NOMO-1 (cell line): ENCODE results near the gene SETX.

Experiments
- DNase-seq, 2 experiments: peaks; one replicate each; lab custom pipeline; 2025; ENCODE audit not compliant: unreplicated experiment in 2 of 2; lab: John Stamatoyannopoulos, UW

The SETX gene

DNA sequence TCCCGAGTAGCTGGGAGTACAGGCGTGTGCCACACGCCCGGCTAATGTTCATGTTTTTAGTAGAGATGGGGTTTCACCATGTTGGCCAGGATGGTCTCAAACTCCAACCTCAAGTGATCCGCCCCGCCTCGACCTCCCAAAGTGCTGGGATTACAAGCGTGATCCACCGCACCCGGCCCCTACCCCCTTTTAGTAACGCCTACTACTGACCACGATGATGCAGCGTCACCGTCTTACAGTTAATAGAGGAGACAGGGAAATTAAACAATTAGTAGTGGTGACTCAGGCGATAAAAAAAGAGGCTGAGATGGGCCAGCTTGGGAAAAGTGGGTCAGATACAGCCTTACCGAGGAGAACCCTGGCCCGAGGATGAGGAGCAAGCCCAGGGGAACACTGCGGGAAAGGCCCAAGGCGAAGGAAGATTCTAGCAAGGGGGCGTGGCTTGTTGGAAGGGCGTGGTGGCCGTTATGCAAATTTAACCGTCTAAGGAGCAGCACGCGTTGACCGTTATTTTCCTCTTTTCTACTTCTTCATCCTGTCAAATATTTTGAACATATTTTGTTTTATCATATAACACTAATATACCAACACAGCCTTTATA, 1.6 kb upstream of the SETX start:
- no peak for DNase-seq

GRCh38 chr9:132351404-132352045, 3.3 kb downstream of the SETX start:
- peak in 1 of 2 experiments; percentile 64 for DNase-seq

DNA sequence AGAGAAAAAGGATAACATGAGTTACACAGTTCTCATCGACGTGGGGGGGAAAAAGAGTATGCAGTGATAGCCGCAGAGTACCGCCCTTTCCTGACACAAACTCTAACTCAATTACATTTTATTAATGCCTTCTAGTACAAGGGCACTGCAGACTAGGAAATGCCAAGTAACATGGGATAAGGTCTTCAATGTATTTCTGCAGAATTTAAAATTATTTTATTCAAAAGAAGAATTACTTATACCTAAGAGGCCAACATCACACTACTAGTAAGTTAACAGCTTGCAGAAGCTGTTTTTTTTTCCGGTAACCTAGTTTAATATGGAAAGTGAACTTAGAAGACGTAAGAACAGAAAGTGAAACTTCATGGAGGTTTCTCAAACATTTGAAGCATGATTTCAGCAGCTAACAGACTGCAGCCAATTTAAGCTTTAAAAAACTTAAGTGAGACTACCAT, 3.9 kb downstream of the SETX start:
- DNase-seq: peak in 1 of 2 experiments; percentile 69

DNA sequence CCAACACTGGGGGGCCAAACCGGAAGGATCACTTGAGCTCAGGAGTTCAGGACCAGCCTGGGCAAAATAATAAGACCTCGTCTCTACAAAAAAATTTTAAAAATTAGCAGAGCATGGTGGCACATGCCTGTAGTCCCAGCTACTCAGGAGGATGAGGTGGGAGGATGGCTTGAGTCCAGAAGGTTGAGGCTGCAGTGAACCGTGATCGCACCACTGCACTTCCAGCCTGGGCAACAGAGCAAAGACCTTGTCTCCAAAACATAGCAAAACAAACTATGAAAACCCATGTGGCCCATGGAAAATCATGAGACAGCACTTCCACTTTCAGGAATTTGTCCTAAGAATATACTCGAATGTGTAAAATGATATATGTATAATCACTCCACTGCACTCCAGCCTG, 6.1 kb downstream of the SETX start:
- DNase-seq: no peak

DNA sequence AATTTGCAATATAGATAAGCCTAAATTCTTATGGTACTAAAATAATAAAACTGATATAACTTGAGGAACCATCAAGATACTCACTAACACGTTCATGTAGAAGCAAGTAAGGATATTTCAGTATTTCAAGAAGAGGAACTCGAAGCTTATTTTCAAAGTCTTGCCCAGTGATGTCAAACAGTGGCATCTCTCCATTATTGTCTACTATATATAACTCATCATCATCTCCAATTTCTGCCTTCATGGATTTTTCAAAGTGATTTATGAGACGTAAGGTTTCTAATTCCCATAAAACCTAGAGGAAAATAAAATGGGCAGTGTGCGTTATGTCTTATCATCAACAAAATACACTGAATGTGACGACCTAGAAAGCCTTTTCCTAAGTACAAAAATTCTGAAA, 8.6 kb downstream of the SETX start:
- DNase-seq: no peak

GRCh38 chr9:132341177-132341840, 13.5 kb downstream of the SETX start:
- DNase-seq: no peak

GRCh38 chr9:132334364-132334763, 20.4 kb downstream of the SETX start:
- DNase-seq: no peak

DNA sequence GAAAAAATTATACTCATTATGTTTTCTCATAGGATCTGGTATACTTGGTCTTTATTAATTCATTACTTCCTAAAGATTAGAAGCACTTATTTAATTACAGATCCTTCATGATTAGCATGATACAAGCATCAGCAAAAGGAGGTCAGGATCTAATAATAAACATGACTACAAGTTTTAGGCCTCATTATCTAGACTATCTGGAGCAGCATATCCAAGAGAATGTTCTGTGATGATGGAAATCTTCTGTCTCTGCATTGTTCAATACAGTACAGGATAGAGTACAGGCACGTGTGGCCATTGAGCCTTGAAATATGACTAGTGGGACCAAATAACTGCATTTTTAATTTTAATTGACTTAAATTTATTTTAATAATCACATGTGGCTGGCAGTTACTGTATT, 21.2 kb downstream of the SETX start:
- no peak for DNase-seq

- DNase-seq: no peak
Measured at GRCh38 chr9:132328580-132328979, 26.2 kb downstream of the SETX start.

GRCh38 chr9:132327537-132327936, 27.2 kb downstream of the SETX start:
- DNase-seq: no peak

DNA sequence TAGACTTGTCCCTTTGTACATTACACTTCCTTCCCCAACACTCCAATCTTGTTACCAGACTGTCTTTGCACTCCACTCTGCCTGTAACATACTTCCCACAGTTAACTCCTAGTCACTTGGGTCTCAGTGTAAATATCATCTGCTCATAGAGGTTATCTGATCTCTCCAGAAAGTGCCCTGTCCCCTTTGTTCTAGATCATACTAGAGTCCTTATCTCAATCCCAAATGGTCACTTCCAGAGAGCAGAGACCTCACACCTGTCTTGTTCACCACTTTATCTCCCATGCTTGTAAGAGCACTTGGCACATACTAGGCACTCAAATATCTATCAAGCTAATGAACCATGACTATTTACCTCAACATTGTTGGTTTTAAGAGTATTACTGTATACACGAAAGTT, 30.4 kb downstream of the SETX start:
- DNase-seq: no peak

DNA sequence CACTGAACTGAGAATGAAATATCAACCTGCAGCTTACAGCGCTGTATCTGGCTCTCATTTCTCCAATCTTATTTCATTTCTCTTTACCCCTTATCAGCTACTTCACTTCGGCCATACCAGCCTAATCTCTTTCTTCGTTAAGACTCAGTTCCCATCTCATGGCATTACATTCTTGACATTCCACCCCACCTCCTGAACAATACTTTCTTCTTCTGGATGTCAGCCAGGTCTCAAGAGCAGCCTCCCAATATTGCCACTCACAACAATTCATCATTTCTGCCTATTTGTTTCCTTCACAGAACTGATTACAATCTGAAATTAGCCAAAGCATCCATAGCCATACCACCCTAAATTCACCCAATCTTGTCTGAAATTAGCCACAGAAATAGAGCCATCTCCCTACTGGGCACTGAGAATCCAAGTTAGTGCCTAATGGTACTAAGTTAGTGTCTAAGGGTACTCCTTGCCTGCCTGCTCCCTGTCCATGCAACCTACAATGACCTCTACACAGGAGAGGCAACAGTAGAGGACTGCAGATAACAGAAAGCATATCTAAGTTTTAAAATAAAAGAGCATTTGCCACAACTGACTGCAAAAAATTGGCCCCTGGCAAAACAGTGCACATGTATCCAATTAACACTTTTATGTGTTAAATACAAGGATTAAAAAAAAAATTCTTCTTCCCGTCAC, 35.2 kb downstream of the SETX start:
- no peak for DNase-seq

- DNase-seq: no peak
Measured at GRCh38 chr9:132312873-132313272, 41.9 kb downstream of the SETX start.

DNA sequence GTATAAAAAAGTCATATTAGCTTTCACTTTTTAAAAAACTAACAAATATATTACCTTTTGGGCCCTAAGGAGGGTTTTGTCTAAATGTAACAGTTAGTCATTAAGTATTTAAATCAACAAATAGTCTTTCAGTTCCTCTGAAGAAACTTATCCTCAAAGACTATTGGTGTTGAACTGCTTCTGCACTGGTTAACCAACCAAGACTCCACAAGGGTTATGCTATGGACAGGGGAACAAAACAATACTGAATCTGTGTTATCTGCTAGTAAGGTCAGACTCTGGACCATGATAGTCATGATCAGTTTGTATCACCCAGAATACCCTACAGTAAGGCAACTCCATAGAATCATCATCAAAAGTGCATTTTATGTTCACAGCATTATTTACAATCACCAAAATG, 42.4 kb downstream of the SETX start:
- DNase-seq: no peak

DNA sequence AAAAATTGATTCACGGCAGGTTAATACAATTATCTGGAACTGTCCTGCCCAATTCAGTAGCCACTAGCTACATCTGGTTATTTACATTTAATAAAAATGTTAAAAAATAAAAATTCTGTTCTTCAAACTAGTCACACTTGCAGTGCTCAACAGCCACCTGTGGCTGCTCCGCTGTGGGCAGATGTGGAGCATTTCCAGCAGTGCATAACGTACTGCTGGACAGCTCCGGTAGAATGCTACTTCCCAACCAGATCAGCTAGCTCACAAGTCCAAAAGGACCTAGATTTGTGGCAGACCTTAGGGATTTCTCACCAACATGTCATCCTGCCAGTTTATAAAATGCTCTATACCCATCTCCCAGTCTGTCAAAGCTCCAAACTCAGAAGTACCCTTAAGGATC, 42.8 kb downstream of the SETX start:
- no peak for DNase-seq

GRCh38 chr9:132309056-132309455, 45.7 kb downstream of the SETX start:
- DNase-seq: no peak

- DNase-seq: no peak
Measured at GRCh38 chr9:132301521-132301920, 53.3 kb downstream of the SETX start.

GRCh38 chr9:132299221-132299620, 55.6 kb downstream of the SETX start:
- DNase-seq: no peak

DNA sequence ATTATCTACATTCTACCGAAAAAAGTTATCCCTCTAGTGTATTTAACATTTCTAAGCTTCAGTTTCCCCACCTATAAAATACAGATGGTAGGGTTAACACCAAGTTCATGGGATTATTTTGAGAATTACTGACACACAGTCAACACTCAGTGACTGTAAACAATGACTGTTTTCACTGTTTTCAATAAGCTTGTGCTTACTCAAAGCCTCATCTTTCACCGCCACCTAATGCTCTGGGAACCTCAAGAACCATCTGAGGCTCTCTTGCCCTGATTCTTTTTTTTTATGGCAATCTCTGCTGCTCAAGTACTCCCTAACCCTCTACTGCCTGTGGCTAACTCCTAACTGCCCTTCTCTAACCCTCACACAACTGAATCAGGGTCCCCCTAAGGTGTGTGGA, 59.6 kb downstream of the SETX start:
- DNase-seq: no peak

DNA sequence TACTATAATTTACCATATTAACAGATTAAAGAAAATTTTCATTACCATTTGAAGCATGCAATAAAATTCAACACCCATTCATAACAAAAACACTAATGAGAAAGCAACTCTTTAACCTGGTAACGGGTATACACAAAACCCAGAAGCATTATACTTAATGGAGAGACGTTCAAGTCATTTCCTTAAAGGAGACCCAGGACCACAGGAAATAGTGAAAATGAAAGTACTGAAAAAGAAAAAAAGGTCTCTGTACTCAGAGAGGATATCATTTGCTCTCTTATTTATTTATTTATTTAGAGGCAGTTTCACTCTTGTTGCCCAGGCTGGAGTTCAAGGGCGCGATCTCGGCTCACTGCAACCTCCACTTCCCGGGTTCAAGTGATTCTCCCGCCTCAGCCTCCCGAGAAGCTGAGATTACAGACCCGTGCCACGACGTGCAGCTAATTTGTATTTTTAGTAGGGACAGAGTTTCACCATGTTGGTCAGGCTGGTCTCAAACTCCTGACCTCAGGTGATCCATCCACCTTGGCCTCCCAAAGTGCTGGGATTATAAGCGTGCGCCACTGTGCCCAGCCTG, 61.6 kb downstream of the SETX start:
- DNase-seq: no peak

- no peak for DNase-seq
Measured at GRCh38 chr9:132288966-132289365, 65.8 kb downstream of the SETX start.
